HepG2 (cell line): ENCODE data around the gene SEMA5B. TPM values are rescaled to one million over a fixed set of nuclear protein-coding genes. Genes with fewer than 3 reads are reported as not detected.

ENCODE experiments used
- ATAC-seq: fragments of 200-7000 bp; cut with Tn5 transposase; 3 replicates; pipeline ENCODE4 v1.9.1; 2020; ENCODE audit warnings: mild to moderate bottlenecking, moderate library complexity
- BruUV-seq: library from RNA; stranded (reverse); fragments of 400-500 nt; replicated peaks from 2 replicates; lab custom pipeline; 2021; lab: Mats Ljungman, UMichigan
- CTCF ChIA-PET: fragments of 300-600 bp; formaldehyde crosslinking; extraction: SDS; loops from one replicate; lab custom pipeline; 2021; ENCODE audit warnings: low total read pairs, inconsistent platforms, low intra/inter-chr PET ratio; lab: Yijun Ruan, JAX
- POLR2A ChIA-PET: fragments of 350-600 bp; sonication (Branson Sonifier 250); formaldehyde crosslinking; loops from one replicate; lab custom pipeline; 2020; ENCODE audit warnings: antibody characterized with exemption, inconsistent platforms; lab: Yijun Ruan, JAX
- DNase-seq: peaks from one replicate; pipeline ENCODE4 v3.0.0-alpha.2; 2015; ENCODE audit warnings: low spot score
- FAIRE-seq: peaks from 3 replicates; lab custom pipeline; 2011; peaks lifted over from hg19 to GRCh38; lab: Jason Lieb, UNC
- H2AFZ ChIP-seq: one replicate; pipeline ENCODE4 v1.6.1; 2011; ENCODE audit warnings: low read length, inconsistent platforms
- H3K27ac ChIP-seq: fragments of 300-600 bp; 3 replicates; pipeline ENCODE4 v1.8.0; 2011; ENCODE audit warnings: mixed run types, mild to moderate bottlenecking, mixed read lengths, low read length, inconsistent platforms; ENCODE audit not compliant: insufficient read depth; ENCODE audit errors: extremely low read length
- H3K27me3 ChIP-seq, 2 experiments: fragments of 200-600 bp in 1 of 2; 2 replicates in 1 of 2; 3 replicates in 1 of 2; pipeline versions ENCODE4 v1.6.0 to v1.8.0; 2011; ENCODE audit warnings: low read length in 2 of 2, mild to moderate bottlenecking in 2 of 2, moderate library complexity in 2 of 2, inconsistent platforms in 1 of 2; ENCODE audit not compliant: insufficient read depth in 2 of 2, control insufficient read depth in 1 of 2
- H3K36me3 ChIP-seq, 2 experiments: fragments of 200-600 bp in 1 of 2; replicated peaks in 1 of 2; 2 replicates in 1 of 2; 3 replicates in 1 of 2; pipeline versions ENCODE4 v1.5.1 to v1.8.0; 2011; ENCODE audit warnings: low read length in 2 of 2, inconsistent platforms in 1 of 2; ENCODE audit not compliant: insufficient read depth in 2 of 2, control insufficient read depth in 1 of 2
- H3K4me1 ChIP-seq: 2 replicates; pipeline ENCODE4 v1.5.1; 2012; ENCODE audit warnings: low read length, inconsistent platforms; ENCODE audit not compliant: insufficient read depth
- H3K4me2 ChIP-seq: 2 replicates; pipeline ENCODE4 v1.6.0; 2011; ENCODE audit warnings: low read depth, low read length, inconsistent platforms
- H3K4me3 ChIP-seq, 3 experiments: fragments of 200-600 bp in 1 of 3; sonication (generic), shearing (Covaris generic) in 1 of 3; replicated peaks in 1 of 3; 2 replicates each; pipeline ENCODE4 v1.5.1; 2011 to 2016; ENCODE audit warnings: low read length in 3 of 3, inconsistent platforms in 2 of 3, low read depth in 2 of 3, mild to moderate bottlenecking in 2 of 3, control low read depth in 1 of 3, mixed read lengths in 1 of 3; ENCODE audit not compliant: insufficient read depth in 1 of 3
- H3K79me2 ChIP-seq: one replicate; pipeline ENCODE4 v1.6.1; 2011; ENCODE audit warnings: low read length, inconsistent platforms; ENCODE audit not compliant: insufficient read depth
- H3K9ac ChIP-seq: 2 replicates; pipeline ENCODE4 v1.6.0; 2011; ENCODE audit warnings: mild to moderate bottlenecking, low read depth, low read length, inconsistent platforms; ENCODE audit not compliant: insufficient read depth
- H3K9me3 ChIP-seq: 2 replicates; pipeline ENCODE4 v1.5.1; 2012; ENCODE audit warnings: mild to moderate bottlenecking, low read length
- H4K20me1 ChIP-seq: 2 replicates; pipeline ENCODE4 v1.6.0; 2011; ENCODE audit warnings: inconsistent platforms, mild to moderate bottlenecking, low read length, moderate library complexity; ENCODE audit not compliant: insufficient read depth
- ASH2L ChIP-seq: fragments of 300-600, 200-600 bp; sonication (generic); IDR thresholded peaks from 2 replicates; pipeline ENCODE4 v1.7.0; 2017; ENCODE audit warnings: low read depth, mild to moderate bottlenecking, moderate library complexity, mixed read lengths, low read length; ENCODE audit not compliant: insufficient read length
- CEBPG ChIP-seq: IDR thresholded peaks from 2 replicates; pipeline ENCODE4 v1.6.1; 2016
- SIN3B ChIP-seq: fragments of 150-350 bp; IDR thresholded peaks from 2 replicates; pipeline ENCODE4 v1.6.1; 2014; ENCODE audit warnings: low read length
- TEAD2 ChIP-seq: sonication (generic); formaldehyde crosslinking; IDR thresholded peaks from 2 replicates; pipeline ENCODE4 v1.9.0; 2021; ENCODE audit warnings: missing genetic modification reagents
- WIZ ChIP-seq: sonication (generic); formaldehyde crosslinking; IDR thresholded peaks from 2 replicates; pipeline ENCODE4 v1.5.1; 2020; ENCODE audit warnings: mild to moderate bottlenecking, missing genetic modification reagents
- ZBTB8A ChIP-seq: sonication (generic); formaldehyde crosslinking; IDR thresholded peaks from 2 replicates; pipeline ENCODE4 v1.4.0; 2020; ENCODE audit warnings: mild to moderate bottlenecking, low read depth, missing genetic modification reagents, borderline replicate concordance
- WGBS: methylation state at CpG from one replicate; pipeline ENCODE4 v1.1.6; 2017; ENCODE audit warnings: low lambda C conversion rate; 5-methylcytosine and 5-hydroxymethylcytosine counted together
- in situ Hi-C: cut with HindIII; loops from 2 replicates; pipeline ENCODE4 v1.10.0; 2017; ENCODE audit warnings: low pct_unique_long_range_greater_than_20kb; ENCODE audit not compliant: extremely low pct_ligation_motif_present
- intact Hi-C: fragments of 100-400 bp; cut with micrococcal nuclease; formaldehyde crosslinking; loops from one replicate; pipeline ENCODE4 v1.10.0; 2022; ENCODE audit not compliant: unreplicated experiment
- polyA plus RNA-seq, 8 experiments: library from polyadenylated mRNA; depleted of rRNA in 3 of 8; stranded (reverse) in 7 of 8; unstranded in 1 of 8; fragments of >200 nt; fragmentation: Illumina TruSeq in 4 of 8; extraction: Trizol in 4 of 8; gene quantifications; 2 replicates each; pipeline versions ENCODE4 v1.2.1 to v1.2.3, GENCODE V29; 2011 to 2016; ENCODE audit warnings: low read depth in 4 of 8, missing spikeins in 1 of 8, mixed read lengths in 1 of 8; ENCODE audit not compliant: insufficient read depth in 1 of 8
- total RNA-seq, 5 experiments: library from RNA; depleted of rRNA; stranded (reverse); fragments of >200 nt; fragmentation: Illumina TruSeq; extraction: Trizol; gene quantifications; 2 replicates each; pipeline ENCODE4 v1.2.3, GENCODE V29; 2016; ENCODE audit warnings: low read depth in 1 of 5
- TF ChIP-seq, protein P1 (sequence below): sonication (generic); formaldehyde crosslinking; IDR thresholded peaks from 2 replicates; pipeline ENCODE4 v1.4.0; 2020; ENCODE audit warnings: missing genetic modification reagents, borderline replicate concordance

The SEMA5B gene
- total and polyA plus RNA-seq, 2 of the 13 experiments (the other 11 are each of a cell fraction or from before 2014, with no cell fraction given): not detected

DNA sequence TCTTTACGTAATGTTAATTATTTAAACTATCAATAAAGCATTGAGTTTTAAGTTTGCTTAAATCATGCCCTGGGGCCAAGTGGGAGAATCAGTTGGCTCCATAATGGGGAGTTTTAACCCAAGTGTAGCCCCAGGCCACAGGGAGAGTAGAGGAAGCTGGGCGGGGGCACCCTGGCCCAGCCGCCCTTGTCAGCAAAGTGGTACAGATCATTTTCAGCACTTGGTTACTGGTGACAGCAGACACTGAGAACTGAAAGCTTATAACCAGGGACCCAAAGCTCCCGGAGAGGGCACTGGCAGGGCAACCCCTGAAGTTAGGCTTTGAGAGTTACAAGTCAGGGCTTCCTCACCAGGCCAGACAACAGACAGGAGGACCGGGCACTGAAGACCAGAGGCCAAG lies 90.6 kb downstream of the SEMA5B start:
- H3K9ac ChIP-seq: no peak overlapping the region
- ATAC-seq (no peak), DNase-seq (no peak), FAIRE-seq (no peak)
- peaks cover 20% of the 10 kb centered on the region for H3K4me1 ChIP-seq
- in situ Hi-C loops (no loop called here), intact Hi-C loops (no loop called here)
- TF ChIP-seq ZBTB8A (CRISPR knock-in tag) (no peak), WIZ (CRISPR knock-in tag) (no peak), ASH2L (no peak), SIN3B (no peak), CEBPG (CRISPR knock-in tag) (no peak), TEAD2 (CRISPR knock-in tag) (no peak)
- TF ChIP-seq, protein P1, sequence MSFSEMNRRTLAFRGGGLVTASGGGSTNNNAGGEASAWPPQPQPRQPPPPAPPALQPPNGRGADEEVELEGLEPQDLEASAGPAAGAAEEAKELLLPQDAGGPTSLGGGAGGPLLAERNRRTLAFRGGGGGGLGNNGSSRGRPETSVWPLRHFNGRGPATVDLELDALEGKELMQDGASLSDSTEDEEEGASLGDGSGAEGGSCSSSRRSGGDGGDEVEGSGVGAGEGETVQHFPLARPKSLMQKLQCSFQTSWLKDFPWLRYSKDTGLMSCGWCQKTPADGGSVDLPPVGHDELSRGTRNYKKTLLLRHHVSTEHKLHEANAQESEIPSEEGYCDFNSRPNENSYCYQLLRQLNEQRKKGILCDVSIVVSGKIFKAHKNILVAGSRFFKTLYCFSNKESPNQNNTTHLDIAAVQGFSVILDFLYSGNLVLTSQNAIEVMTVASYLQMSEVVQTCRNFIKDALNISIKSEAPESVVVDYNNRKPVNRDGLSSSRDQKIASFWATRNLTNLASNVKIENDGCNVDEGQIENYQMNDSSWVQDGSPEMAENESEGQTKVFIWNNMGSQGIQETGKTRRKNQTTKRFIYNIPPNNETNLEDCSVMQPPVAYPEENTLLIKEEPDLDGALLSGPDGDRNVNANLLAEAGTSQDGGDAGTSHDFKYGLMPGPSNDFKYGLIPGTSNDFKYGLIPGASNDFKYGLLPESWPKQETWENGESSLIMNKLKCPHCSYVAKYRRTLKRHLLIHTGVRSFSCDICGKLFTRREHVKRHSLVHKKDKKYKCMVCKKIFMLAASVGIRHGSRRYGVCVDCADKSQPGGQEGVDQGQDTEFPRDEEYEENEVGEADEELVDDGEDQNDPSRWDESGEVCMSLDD (CRISPR knock-in tag): no peak
- no peaks in the 10 kb centered on the region for H3K36me3 ChIP-seq
- CTCF ChIA-PET: no interaction called here
- H3K79me2 ChIP-seq: no peaks in the 10 kb centered on the region
- no peak overlapping the region for H3K4me2 ChIP-seq
- peaks cover 0 to 9% of the 10 kb centered on the region in 2 experiments; a peak in 1 of 5 replicates for H3K27me3 ChIP-seq
- H3K27ac ChIP-seq: no peak overlapping the region
- H3K4me3 ChIP-seq: no peak overlapping the region
- H3K9me3 ChIP-seq: no peaks in the 10 kb centered on the region
- H4K20me1 ChIP-seq: no peaks in the 10 kb centered on the region
- 68% methylated on average over 3 of the region's 5 CpGs for WGBS
- no peak overlapping the region for H2AFZ ChIP-seq
- no TSS peak for BruUV-seq
- POLR2A ChIA-PET: no interaction called here
